GM19468 (cell line): ENCODE measurements around the gene ZNF277.
"Not testable (repeated sequence)": the region's sequence is repeated elsewhere in the genome, so short reads cannot be mapped to it uniquely, and the experiment has no call there.

Source experiments
- ATAC-seq: cut with Tn5 transposase; IDR thresholded peaks from one replicate; pipeline ENCODE4 v1.9.1; 2021; ENCODE audit warnings: mild to moderate bottlenecking, moderate library complexity, moderate number of reproducible peaks; ENCODE audit not compliant: unreplicated experiment; ENCODE audit errors: extremely low read depth

Gene ZNF277

GRCh38 chr7:112238852-112239610 is 32.5 kb downstream of the ZNF277 start:
- ATAC-seq = no peak

- no peak for ATAC-seq
Observed at GRCh38 chr7:112248598-112248997, 42.1 kb downstream of the ZNF277 start.

GRCh38 chr7:112249967-112250366 is 43.5 kb downstream of the ZNF277 start:
- ATAC-seq = not testable (repeated sequence)

GRCh38 chr7:112252141-112252540 is 45.6 kb downstream of the ZNF277 start:
- no peak for ATAC-seq

GRCh38 chr7:112252691-112253090 is 46.2 kb downstream of the ZNF277 start:
- ATAC-seq = no peak

GRCh38 chr7:112254156-112254555 is 47.7 kb downstream of the ZNF277 start:
- no peak for ATAC-seq

- no peak for ATAC-seq
Observed at GRCh38 chr7:112254709-112255387, 48.4 kb downstream of the ZNF277 start.

GRCh38 chr7:112255388-112255720 is 48.9 kb downstream of the ZNF277 start:
- no peak for ATAC-seq

GRCh38 chr7:112257073-112257472 is 50.6 kb downstream of the ZNF277 start:
- no peak for ATAC-seq

GRCh38 chr7:112260911-112261310 is 54.4 kb downstream of the ZNF277 start:
- no peak for ATAC-seq

- no peak for ATAC-seq
Observed at GRCh38 chr7:112262036-112262435, 55.5 kb downstream of the ZNF277 start.

- ATAC-seq = no peak
Observed at GRCh38 chr7:112262855-112263487, 56.5 kb downstream of the ZNF277 start.

- no peak for ATAC-seq
Observed at GRCh38 chr7:112263519-112263918, 57.0 kb downstream of the ZNF277 start.

GRCh38 chr7:112266141-112266540 is 59.6 kb downstream of the ZNF277 start:
- ATAC-seq = no peak

- no peak for ATAC-seq
Observed at GRCh38 chr7:112266595-112267270, 60.2 kb downstream of the ZNF277 start.

GRCh38 chr7:112267944-112268691 is 61.6 kb downstream of the ZNF277 start:
- no peak for ATAC-seq

GRCh38 chr7:112271162-112271561 is 64.7 kb downstream of the ZNF277 start:
- no peak for ATAC-seq

- no peak for ATAC-seq
Observed at GRCh38 chr7:112272921-112273561, 66.5 kb downstream of the ZNF277 start.

GRCh38 chr7:112279042-112279441 is 72.5 kb downstream of the ZNF277 start:
- no peak for ATAC-seq

GRCh38 chr7:112280267-112280666 is 73.8 kb downstream of the ZNF277 start:
- no peak for ATAC-seq
